ENCODE data around the gene MIXL1.
A peak's percentile ranks its signal among the peaks of the same experiment; 100 is the strongest.
"Not testable (repeated sequence)": the region's sequence is repeated elsewhere in the genome, so short reads cannot be mapped to it uniquely, and the experiment has no call there.

MIXL1 gene

DNA sequence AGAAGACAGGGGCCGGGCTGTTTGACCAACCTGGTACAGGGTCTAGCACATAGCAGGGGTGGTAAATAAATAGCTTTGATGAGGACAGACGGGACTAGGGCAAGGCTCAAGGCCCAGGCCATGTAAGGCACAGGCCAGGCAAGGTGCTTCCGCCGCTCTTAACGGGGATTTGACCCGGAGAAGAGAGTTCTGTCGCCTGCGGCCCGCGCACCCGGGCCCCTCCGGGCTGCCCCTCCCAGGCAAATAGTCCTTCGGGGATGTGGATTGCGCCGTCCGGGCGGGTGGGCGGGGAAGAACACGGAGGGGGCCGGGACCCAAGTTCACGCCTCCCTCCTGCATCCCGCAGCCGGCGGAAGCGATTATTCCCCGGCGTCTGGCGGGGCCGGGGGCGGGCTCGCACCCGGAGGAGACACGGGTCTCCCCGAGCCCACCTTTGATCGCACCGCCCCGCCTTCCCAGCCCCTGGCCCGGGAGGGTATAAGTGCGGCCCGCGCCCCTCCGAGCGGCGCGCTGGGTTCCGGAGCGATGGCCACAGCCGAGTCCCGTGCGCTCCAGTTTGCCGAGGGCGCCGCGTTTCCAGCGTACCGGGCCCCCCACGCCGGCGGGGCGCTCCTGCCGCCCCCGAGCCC is at the start of gene MIXL1:
TSS of gene MIXL1 (plus strand) at position 508 of the 629 bp plus-strand sequence. CDS start at position 526, 18 bp downstream.
- DNase-seq, result no peak

GRCh38 chr1:226176870-226177269 is 46.6 kb upstream of the MIXL1 start:
- no peak for DNase-seq

DNA sequence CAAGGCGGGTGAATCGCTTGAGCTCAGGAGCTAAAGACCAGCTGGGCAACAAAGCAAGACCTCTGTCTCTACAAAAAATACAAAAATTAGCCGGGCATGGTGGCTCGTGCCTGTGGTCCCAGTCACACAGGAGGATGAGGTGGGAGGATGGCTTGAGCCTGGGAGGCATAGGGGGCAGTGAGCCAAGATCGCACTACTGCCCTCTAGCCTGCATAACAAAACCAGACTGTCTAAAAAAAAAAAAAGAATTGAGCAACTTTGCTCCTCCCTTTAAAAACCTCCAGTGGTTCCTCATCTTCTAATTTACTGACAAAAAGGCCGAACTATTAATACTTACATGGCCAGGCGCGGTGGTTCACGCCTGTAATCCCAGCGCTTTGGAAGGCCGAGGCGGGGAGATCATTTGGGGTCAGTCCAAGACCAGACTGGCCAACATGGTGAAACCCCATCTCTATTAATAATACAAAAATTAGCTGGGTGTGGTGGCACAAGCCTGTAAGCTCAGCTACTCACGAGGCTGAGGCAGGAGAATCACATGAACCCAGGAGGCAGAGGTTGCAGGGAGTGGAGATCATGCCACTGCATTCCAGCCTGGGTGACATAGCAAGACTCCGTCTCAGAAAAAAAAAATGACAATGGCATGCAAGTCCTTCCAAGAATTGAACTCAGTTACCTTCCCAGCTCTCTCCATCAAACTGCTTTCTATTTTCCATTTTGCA is 41.3 kb upstream of the MIXL1 start:
- DNase-seq, result no peak

GRCh38 chr1:226185141-226186036 is 38.1 kb upstream of the MIXL1 start:
- DNase-seq, result no peak

GRCh38 chr1:226186124-226187018 is 37.1 kb upstream of the MIXL1 start, which contains the start of gene ACBD3:
ACBD3 (minus strand) TSS chr1:226186741; CDS start chr1:226186675, 66 bp downstream.
- peak; percentile 85 for DNase-seq

DNA sequence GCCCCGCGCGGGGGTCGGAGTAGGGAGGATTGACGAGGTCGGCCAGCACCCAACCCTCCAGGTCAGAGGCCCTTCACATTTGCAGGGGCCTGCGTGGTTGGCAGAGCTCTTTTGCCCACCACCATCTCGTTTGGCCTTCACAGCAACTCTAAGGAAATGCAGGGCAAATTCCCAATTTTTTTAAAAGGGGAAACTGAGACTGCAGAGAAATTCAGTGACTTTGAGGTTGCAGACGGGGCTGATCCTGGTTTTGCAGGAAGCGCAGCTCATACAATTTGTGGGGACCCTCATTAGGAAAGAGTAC is 36.5 kb upstream of the MIXL1 start:
- no peak for DNase-seq

DNA sequence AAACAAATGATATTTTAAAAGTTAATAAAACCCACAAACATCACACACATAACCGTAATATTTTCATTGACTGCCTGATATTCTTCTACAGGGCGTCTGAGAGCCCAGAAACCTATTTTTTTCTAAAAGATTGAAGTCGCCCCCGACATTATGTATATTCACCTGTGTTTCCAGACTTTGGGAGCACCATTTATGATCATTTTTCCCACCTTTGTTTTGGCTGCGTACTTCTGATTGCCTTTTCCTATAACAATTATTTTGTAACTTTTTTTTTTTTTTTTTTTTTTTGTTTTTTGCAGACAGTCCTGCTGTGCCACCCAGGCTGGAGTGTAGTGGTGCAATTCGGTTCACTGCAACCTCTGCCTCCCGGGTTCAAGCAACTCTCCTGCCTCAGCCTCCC is 36.1 kb upstream of the MIXL1 start:
- no peak for DNase-seq

DNA sequence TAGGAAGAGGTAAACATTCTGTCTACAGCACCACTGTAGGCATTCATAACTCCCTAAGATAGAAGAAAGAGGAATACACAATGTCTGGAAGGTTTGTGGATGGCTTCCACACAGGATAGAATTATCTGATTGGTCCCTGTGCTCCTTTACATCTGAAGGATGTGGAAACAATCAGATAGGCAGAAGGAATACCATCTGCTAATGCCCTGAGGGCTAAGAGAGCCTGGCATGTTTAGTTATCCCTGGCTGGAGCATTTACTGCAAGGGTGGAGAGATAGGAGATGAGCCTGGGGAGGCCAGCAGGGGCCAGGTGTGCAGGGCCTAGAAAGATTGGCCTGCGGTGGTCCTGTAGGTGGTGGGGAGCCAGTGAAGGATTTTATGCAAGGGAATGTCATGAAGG is 28.3 kb upstream of the MIXL1 start:
- DNase-seq, result no peak

GRCh38 chr1:226199971-226200370 is 23.5 kb upstream of the MIXL1 start:
- no peak for DNase-seq

GRCh38 chr1:226201029-226201593 is 22.4 kb upstream of the MIXL1 start:
- DNase-seq, result no peak

DNA sequence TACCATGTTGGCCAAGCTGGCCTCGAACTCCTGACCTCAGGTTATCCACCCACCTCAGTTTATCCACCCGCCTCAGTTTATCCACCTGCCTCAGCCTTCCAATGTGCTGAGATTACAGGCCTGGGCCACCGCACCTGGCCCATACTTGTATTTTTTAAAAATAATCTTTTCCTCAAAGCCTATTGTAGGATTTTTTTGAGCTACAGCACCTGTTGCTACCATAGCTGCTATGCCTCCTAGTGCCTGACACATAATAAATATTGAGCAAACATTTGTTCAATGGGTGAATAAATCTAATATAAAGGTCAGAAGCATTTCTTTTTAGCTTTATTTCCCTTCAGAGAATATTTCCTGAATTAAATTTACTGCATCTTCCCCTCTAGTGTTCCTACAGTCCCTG is 21.2 kb upstream of the MIXL1 start:
- DNase-seq, result no peak

DNA sequence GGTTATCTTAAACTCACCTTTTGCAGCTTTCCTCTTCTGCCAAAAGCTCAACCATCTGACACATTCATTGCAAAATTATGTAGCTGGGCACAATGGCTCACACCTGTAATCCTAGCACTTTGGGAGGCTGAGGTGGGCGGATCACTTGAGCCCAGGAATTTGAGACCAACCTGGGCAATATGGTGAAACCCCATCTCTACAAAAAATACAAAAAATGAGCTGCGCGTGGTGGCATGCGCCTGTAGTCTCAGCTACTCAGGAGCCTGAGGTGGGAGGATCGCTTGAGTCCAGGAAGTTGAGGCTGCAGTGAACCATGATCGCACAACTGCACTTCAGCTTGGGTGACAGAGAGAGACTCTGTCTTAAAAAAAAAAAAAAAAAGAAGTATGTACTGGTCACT is 20.8 kb upstream of the MIXL1 start:
- not testable (repeated sequence) for DNase-seq

DNA sequence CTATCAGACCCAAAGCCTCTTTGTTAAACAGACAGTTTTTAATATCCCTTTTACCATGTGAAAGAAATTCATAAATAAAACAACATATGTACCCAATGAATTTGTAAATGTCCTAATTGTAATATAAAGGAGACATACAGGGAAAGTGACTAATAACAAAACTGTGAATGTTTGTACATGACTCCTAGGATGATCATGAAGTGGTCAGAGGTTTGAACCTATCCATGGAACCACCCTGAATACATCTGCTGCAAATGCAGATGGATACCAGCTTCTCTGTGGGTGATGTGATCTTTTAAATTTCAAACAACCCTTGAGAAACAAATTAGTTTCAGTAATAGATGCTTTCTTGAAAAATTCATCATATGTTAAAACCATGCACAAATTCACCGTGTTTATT is 20.2 kb upstream of the MIXL1 start:
- DNase-seq, result no peak

- no peak for DNase-seq
Observed at GRCh38 chr1:226203655-226204054, 19.8 kb upstream of the MIXL1 start.

- DNase-seq, result no peak
Observed at GRCh38 chr1:226204198-226204597, 19.3 kb upstream of the MIXL1 start.

DNA sequence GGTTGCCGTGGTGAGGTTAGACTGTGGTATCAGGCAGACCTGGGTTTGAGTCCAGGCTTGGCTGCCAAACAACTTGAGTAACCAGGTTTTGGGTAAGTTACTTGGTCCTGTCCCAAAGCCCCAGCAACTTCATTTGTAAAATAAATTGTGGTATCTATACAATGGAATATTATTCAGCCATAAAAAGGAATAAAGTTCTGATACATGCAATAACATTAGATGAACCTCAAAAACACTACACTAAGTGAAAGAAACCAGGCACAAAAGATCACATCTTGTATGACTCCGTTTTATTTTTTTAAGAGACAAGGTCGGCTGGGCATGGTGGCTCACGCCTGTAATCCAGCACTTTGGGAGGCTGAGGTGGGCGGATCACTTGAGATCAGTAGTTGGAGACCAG is 16.4 kb upstream of the MIXL1 start:
- DNase-seq, result no peak

DNA sequence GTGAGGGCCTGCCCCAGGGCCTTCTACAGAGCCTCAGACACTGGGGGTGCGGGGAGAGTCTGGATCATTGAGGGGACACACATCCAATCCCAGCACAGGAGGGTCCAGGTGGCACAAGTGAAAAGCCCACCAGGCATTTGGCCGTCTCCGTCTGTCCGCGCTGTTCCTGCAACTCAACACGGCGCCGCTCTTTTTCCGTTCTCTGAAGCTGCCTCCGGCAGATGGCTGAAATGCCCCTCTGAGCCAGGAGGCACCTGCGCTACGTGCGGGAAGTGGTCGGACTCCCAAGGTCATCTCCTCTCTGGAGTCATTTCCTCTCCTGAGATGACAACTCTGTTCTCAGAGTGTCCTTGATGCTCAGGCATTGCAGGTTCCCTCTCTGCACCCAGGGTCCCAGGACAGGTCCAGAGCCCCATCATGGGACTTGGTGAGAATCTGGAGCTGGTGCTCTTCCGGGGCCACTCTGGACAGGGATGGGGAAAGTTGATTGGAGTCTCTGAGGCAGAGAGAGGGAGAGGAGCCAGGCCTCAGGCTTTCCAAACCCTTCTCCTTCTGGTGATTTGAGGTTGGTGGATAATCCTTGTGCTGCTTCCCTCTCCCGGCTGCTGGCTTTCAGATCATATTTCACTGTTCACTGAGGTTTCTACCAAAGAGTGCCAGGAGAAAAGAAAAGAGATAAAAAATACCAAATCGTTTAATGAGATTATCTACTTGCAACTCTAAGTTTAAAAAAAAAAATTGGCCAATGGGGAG is 14.0 kb upstream of the MIXL1 start:
- DNase-seq, result no peak

DNA sequence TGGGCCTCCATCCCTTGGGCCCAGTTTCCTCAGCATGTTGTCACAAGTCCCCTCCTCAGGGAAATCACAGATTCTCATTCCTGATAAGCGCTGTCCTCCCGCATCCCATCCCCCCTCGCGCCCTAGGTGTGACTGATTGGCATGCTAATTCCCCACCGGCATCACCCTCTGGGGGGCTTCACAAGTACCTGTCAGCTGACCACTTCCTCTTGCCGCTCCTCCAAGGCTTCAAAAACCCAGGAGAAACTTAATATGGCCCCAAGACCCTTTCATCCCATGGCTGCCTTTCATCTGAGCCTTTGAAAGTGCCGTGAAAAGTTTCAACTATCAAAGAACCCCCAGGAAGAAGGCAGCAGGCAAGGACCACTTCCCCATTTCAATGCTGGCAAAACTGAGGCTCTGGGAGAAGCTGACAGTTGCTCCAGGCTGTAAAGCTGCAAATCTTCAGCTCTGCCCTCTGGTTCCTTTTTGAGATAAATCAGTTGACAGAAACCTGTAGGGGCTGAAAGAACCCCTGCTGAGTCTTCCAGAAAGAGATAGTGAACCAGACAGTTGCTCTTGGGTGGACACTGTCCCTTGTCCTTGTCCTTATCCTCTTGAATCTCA is 12.8 kb upstream of the MIXL1 start:
- no peak for DNase-seq

GRCh38 chr1:226211181-226211821 is 12.2 kb upstream of the MIXL1 start:
- no peak for DNase-seq

DNA sequence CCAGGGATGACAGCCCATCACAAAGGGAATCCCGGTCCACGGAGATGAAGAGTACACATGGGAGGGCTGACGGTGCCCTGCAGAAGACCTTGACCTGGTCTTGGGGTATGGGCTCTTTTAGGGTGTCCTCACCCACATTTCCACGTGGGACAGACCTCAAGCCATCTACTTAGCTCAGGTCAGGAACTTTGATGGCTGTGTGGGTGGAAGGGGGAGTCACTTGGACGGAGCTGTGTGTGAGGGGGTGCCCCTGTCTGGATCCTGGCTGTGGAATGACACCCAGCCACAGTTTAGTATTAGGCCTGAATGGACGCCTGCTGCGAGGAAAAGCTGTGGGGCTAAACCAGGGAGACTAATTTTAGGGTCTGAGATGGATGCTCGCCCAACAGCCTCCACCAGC is 10.9 kb upstream of the MIXL1 start:
- DNase-seq, result no peak

- DNase-seq, result no peak
Observed at GRCh38 chr1:226215239-226215638, 8.2 kb upstream of the MIXL1 start.

Data from CD4-positive, alpha-beta T cell treated with Interferon alpha-2 for 1 hour (primary cell).